Spleen (tissue), 7 donors: ENCODE results near the gene SREBF1.

Experiments used
- POLR2A ChIP-seq, 3 donors: fragments of 450-650 bp; IDR thresholded peaks; one replicate each; pipeline ENCODE4 v1.5.1; 2017; ENCODE audit warnings: antibody characterized with exemption in 3 of 3, mild to moderate bottlenecking in 1 of 3
- POLR2AphosphoS5 ChIP-seq, 3 donors: sonication (generic); formaldehyde crosslinking; IDR thresholded peaks; one replicate each; pipeline ENCODE4 v1.5.1; 2017; ENCODE audit warnings: antibody characterized with exemption in 3 of 3
- TF ChIP-seq, protein P1 (sequence below), 11 experiments: fragments of 200-600 bp in 7 of 11; fragments of 450-650 bp in 4 of 11; sonication (generic) in 4 of 11; IDR thresholded peaks in 8 of 11; conservative IDR thresholded peaks in 3 of 11; 1 replicate in 7 of 11; 2 replicates in 4 of 11; pipeline versions ENCODE4 v1.4.0 to v1.8.0; 2016 to 2021; ENCODE audit warnings: antibody characterized with exemption in 11 of 11, inconsistent platforms in 4 of 11, mild to moderate bottlenecking in 1 of 11
- donor health status: DM: no; HTN: no; CAD: no; lungs with moderate emphysema.
- donor health status: DM: no; HTN: no; CAD: no.
- donor health status: DM: no; HTN: no; CAD: no.

- TF ChIP-seq POLR2A (IDR thresholded peaks at IDR 0.05) (no peak), POLR2AphosphoS5 (IDR thresholded peaks at IDR 0.05) (no peak)
- TF ChIP-seq, protein P1, sequence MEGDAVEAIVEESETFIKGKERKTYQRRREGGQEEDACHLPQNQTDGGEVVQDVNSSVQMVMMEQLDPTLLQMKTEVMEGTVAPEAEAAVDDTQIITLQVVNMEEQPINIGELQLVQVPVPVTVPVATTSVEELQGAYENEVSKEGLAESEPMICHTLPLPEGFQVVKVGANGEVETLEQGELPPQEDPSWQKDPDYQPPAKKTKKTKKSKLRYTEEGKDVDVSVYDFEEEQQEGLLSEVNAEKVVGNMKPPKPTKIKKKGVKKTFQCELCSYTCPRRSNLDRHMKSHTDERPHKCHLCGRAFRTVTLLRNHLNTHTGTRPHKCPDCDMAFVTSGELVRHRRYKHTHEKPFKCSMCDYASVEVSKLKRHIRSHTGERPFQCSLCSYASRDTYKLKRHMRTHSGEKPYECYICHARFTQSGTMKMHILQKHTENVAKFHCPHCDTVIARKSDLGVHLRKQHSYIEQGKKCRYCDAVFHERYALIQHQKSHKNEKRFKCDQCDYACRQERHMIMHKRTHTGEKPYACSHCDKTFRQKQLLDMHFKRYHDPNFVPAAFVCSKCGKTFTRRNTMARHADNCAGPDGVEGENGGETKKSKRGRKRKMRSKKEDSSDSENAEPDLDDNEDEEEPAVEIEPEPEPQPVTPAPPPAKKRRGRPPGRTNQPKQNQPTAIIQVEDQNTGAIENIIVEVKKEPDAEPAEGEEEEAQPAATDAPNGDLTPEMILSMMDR (IDR thresholded peaks at IDR 0.05 in 8 of 11, conservative IDR thresholded peaks at IDR 0.05 in 3 of 11), result no peak
Measured at GRCh38 chr17:17824119-17824782, 12.5 kb downstream of the SREBF1 start.
